Stimulated activated CD8-positive, alpha-beta memory T cell treated with anti-CD3 and anti-CD28 coated beads, Interleukin-7, amount 100 ng/mL, for 4 hours (primary cell): ENCODE measurements around the gene PLEKHG4B.
"Not testable (repeated sequence)": the region's sequence is repeated elsewhere in the genome, so short reads cannot be mapped to it uniquely, and the experiment has no call there.

Experiments
- DNase-seq, 2 donors: peaks; one replicate each; pipeline ENCODE4 v3.0.0-alpha.2; 2020; ENCODE audit warnings: low read depth in 2 of 2

The PLEKHG4B gene

GRCh38 chr5:200985-201384 lies 109.0 kb downstream of the PLEKHG4B start:
- DNase-seq = no peak

- no peak for DNase-seq
These were observed 109.7 kb downstream of the PLEKHG4B start for GRCh38 chr5:201672-202071.

GRCh38 chr5:203246-203930 lies 111.4 kb downstream of the PLEKHG4B start:
- no peak for DNase-seq

GRCh38 chr5:204001-204400 lies 112.0 kb downstream of the PLEKHG4B start:
- DNase-seq = no peak

GRCh38 chr5:204462-204861 lies 112.5 kb downstream of the PLEKHG4B start:
- no peak for DNase-seq

- no peak for DNase-seq
These were observed 113.2 kb downstream of the PLEKHG4B start for GRCh38 chr5:204966-205670.

GRCh38 chr5:206406-206805 lies 114.4 kb downstream of the PLEKHG4B start:
- DNase-seq = no peak

- no peak for DNase-seq
These were observed 115.1 kb downstream of the PLEKHG4B start for GRCh38 chr5:206927-207536.

- no peak for DNase-seq
These were observed 115.6 kb downstream of the PLEKHG4B start for GRCh38 chr5:207599-207998.

- DNase-seq = no peak
These were observed 116.6 kb downstream of the PLEKHG4B start for GRCh38 chr5:208449-209114.

GRCh38 chr5:213803-214395 lies 121.9 kb downstream of the PLEKHG4B start:
- no peak for DNase-seq

- not testable (repeated sequence) for DNase-seq
These were observed 123.3 kb downstream of the PLEKHG4B start for GRCh38 chr5:215256-215655.

- not testable (repeated sequence) for DNase-seq
These were observed 124.1 kb downstream of the PLEKHG4B start for GRCh38 chr5:216076-216475.

- peak; percentile 95 to 97 for DNase-seq
These were observed 125.8 kb downstream of the PLEKHG4B start, which contains the start of the genes CCDC127 and SDHA for GRCh38 chr5:217494-218456. CCDC127 (minus strand) TSS chr5:218153; CDS start chr5:216849, 1,304 bp downstream. SDHA (plus strand) TSS chr5:218320; CDS start chr5:218356, 36 bp downstream.

GRCh38 chr5:218457-219291 lies 126.7 kb downstream of the PLEKHG4B start:
- DNase-seq = no peak

- no peak for DNase-seq
These were observed 127.5 kb downstream of the PLEKHG4B start for GRCh38 chr5:219460-219863.

GRCh38 chr5:219991-220390 lies 128.0 kb downstream of the PLEKHG4B start:
- no peak for DNase-seq

- not testable (repeated sequence) for DNase-seq
These were observed 131.2 kb downstream of the PLEKHG4B start for GRCh38 chr5:222951-223715.

- no peak for DNase-seq
These were observed 131.8 kb downstream of the PLEKHG4B start for GRCh38 chr5:223791-224190.
